Brain microvascular endothelial cell (primary cell): ENCODE data around the gene C2orf80.
"Not testable (repeated sequence)": the region's sequence is repeated elsewhere in the genome, so short reads cannot be mapped to it uniquely, and the experiment has no call there.

Experiments
- DNase-seq: peaks from one replicate; pipeline ENCODE4 v3.0.0-alpha.2; 2020
- H3K27ac ChIP-seq: fragments of 250-450 bp; sonication (Bioruptor Pico); 2 replicates; pipeline ENCODE4 v1.5.1; 2020; ENCODE audit warnings: mild to moderate bottlenecking, moderate library complexity
- H3K27me3 ChIP-seq: fragments of 250-450 bp; sonication (Bioruptor Pico); replicated peaks from 2 replicates; pipeline ENCODE4 v1.5.1; 2020; ENCODE audit warnings: mild to moderate bottlenecking
- H3K36me3 ChIP-seq: fragments of 250-450 bp; sonication (Bioruptor Pico); replicated peaks from 2 replicates; pipeline ENCODE4 v1.5.1; 2020; ENCODE audit warnings: mild to moderate bottlenecking
- H3K4me3 ChIP-seq: 2 replicates; pipeline ENCODE4 v1.5.1; 2011; ENCODE audit warnings: low read depth, mild to moderate bottlenecking, control low read depth, low read length, moderate library complexity
- CTCF ChIP-seq: IDR thresholded peaks from 2 replicates; pipeline ENCODE4 v1.5.1; 2011; ENCODE audit warnings: low read depth, mild to moderate bottlenecking, moderate library complexity, low read length, control low read depth, inconsistent platforms; ENCODE audit errors: missing control alignments
- in situ Hi-C: cut with HindIII; loops from 2 replicates; pipeline ENCODE4 v1.10.0; 2017; ENCODE audit warnings: low sequenced_read_pairs, low pct_ligation_motif_present

Gene C2orf80

GRCh38 chr2:208147008-208147407 lies 42.8 kb downstream of the C2orf80 start:
- H3K27me3 ChIP-seq: no peaks in the 10 kb centered on the region
- TF ChIP-seq CTCF: no peak
- no peak overlapping the region for H3K27ac ChIP-seq
- H3K36me3 ChIP-seq: no peaks in the 10 kb centered on the region
- H3K4me3 ChIP-seq: no peak overlapping the region
- DNase-seq: no peak
- in situ Hi-C loops: no loop called here

GRCh38 chr2:208146006-208146405 lies 43.8 kb downstream of the C2orf80 start, which contains the start of gene CRYGB:
Gene CRYGB, minus strand, starts transcription at chr2:208146158. Its CDS starts 38 bp downstream, at chr2:208146120.
- no peak for TF ChIP-seq CTCF
- H3K4me3 ChIP-seq: no peak within 1 kb of the TSS
- no peak for DNase-seq
- no peaks in the 10 kb centered on the region for H3K36me3 ChIP-seq
- in situ Hi-C loops: no loop called here
- H3K27ac ChIP-seq: no peak within 1 kb of the TSS
- H3K27me3 ChIP-seq: no peaks in the 10 kb centered on the region

- no peaks in the 10 kb centered on the region for H3K27me3 ChIP-seq
- no peak overlapping the region for H3K4me3 ChIP-seq
- H3K27ac ChIP-seq: no peak overlapping the region
- DNase-seq: no peak
- no peaks in the 10 kb centered on the region for H3K36me3 ChIP-seq
- TF ChIP-seq CTCF: no peak
- in situ Hi-C loops: no loop called here
These were observed 46.7 kb downstream of the C2orf80 start for GRCh38 chr2:208142925-208143799.

- no peak overlapping the region for H3K27ac ChIP-seq
- H3K36me3 ChIP-seq: no peaks in the 10 kb centered on the region
- H3K4me3 ChIP-seq: no peak overlapping the region
- in situ Hi-C loops: no loop called here
- TF ChIP-seq CTCF: no peak
- H3K27me3 ChIP-seq: no peaks in the 10 kb centered on the region
- DNase-seq: no peak
These were observed 47.4 kb downstream of the C2orf80 start for GRCh38 chr2:208142240-208142924.

GRCh38 chr2:208139447-208139846 lies 50.4 kb downstream of the C2orf80 start:
- no peak for DNase-seq
- no peak overlapping the region for H3K27ac ChIP-seq
- in situ Hi-C loops: no loop called here
- no peak overlapping the region for H3K4me3 ChIP-seq
- H3K27me3 ChIP-seq: no peaks in the 10 kb centered on the region
- no peak for TF ChIP-seq CTCF
- H3K36me3 ChIP-seq: no peaks in the 10 kb centered on the region

- H3K36me3 ChIP-seq, H3K27ac ChIP-seq, DNase-seq, in situ Hi-C loops, H3K4me3 ChIP-seq, H3K27me3 ChIP-seq: not testable (repeated sequence)
These were observed 51.5 kb downstream of the C2orf80 start for GRCh38 chr2:208138334-208138733.
